ENCODE measurements around the gene RBM47.

RBM47 gene

DNA sequence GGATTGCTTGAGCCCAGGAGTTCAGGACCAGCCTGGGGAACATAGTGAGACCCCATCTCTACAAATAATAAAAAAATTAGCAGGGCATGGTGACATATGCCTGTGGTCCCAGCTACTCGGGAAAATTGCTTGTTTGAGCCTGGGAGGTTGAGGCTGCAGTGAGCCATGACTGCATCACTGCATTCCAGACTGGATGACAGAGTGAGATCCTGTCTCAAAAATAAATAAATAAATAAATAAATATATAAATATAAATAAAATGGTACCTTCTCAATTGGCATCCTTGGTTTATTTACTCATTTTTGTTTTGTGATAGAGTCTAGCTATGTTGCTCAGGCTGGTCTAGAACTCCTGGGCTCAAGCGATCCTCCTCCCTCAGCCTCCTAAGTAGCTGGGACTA is 150.3 kb downstream of the RBM47 start:
- H3K4me3 ChIP-seq (ENCODE audit: low read length), result no peak overlapping the region
- peak; percentile 22 for DNase-seq (ENCODE audit: low read depth)
- no peak for TF ChIP-seq CTCF (IDR thresholded peaks at IDR 0.05; ENCODE audit: insufficient read depth, low read depth, low read length, missing control alignments)

DNA sequence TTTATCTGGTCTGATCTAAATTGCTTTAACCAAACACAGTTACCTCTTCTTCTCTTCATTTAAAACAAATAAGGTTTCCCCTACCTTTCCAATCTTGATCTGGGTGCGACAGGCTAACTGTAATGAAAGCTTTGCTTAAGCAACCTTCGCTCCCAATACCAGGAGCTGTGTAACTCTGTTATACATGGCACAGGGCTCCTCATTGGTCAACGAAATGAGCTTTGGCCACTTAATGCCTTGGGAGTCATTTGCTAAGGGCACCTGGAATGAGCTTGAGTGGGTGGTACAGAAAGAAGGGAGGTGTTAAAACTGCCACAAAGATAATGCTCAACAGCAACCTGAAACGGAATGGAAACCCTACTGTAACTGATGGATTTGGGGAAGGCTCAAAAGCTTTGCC is 154.1 kb downstream of the RBM47 start:
- TF ChIP-seq CTCF (IDR thresholded peaks at IDR 0.05; ENCODE audit: insufficient read depth, low read depth, low read length, missing control alignments), result no peak
- H3K4me3 ChIP-seq (ENCODE audit: low read length), result no peak overlapping the region
- DNase-seq (ENCODE audit: low read depth), result no peak

GRCh38 chr4:40473578-40474388 is 155.9 kb downstream of the RBM47 start:
- no peak for DNase-seq (ENCODE audit: low read depth)
- no peak overlapping the region for H3K4me3 ChIP-seq (ENCODE audit: low read length)
- no peak for TF ChIP-seq CTCF (IDR thresholded peaks at IDR 0.05; ENCODE audit: insufficient read depth, low read depth, low read length, missing control alignments)

DNA sequence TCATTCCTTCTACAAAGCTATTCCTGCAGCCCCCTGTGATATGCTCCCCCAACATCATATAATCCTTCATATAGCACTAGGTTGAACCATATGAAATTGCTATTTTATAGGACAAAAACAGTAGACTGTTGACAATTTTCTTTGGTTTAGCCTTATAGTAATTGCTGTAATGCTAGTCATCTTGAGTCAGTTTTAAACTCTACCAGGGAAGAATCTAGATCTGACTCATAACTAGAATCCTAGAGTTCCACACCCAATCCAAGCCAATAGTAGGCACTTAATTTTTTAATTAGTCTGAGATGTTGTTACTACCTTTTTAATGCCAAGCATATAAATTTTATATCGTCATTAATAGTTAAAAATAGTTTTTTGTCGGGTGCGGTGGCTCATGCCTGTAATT is 157.7 kb downstream of the RBM47 start:
- no peak overlapping the region for H3K4me3 ChIP-seq (ENCODE audit: low read length)
- DNase-seq (ENCODE audit: low read depth), result peak; percentile 65
- no peak for TF ChIP-seq CTCF (IDR thresholded peaks at IDR 0.05; ENCODE audit: insufficient read depth, low read depth, low read length, missing control alignments)

DNA sequence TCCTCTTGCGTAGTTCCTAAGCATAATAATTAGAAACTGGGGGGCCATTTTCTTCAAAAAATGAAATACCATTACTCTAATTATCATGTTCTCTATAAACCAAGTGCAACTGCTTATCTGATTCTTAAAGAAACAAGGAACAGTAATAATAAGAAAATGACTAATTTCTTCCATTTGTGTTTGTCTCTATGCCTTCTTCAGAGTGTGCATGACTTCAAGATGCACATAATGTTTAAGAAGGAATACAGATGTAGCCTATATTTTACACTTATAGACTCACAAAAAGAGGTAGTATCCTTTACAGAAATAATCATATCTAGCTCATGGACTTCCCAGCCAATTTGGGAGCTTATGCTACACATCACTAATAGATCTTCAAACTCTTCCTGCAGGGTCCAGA is 162.9 kb downstream of the RBM47 start:
- no peak for DNase-seq (ENCODE audit: low read depth)
- no peak for TF ChIP-seq CTCF (IDR thresholded peaks at IDR 0.05; ENCODE audit: insufficient read depth, low read depth, low read length, missing control alignments)
- H3K4me3 ChIP-seq (ENCODE audit: low read length), result no peak overlapping the region

GRCh38 chr4:40462326-40462725 is 167.3 kb downstream of the RBM47 start:
- no peak for TF ChIP-seq CTCF (IDR thresholded peaks at IDR 0.05; ENCODE audit: insufficient read depth, low read depth, low read length, missing control alignments)
- H3K4me3 ChIP-seq (ENCODE audit: low read length), result no peak overlapping the region
- DNase-seq (ENCODE audit: low read depth), result no peak

GRCh38 chr4:40461879-40462278 is 167.8 kb downstream of the RBM47 start:
- no peak for DNase-seq (ENCODE audit: low read depth)
- no peak for TF ChIP-seq CTCF (IDR thresholded peaks at IDR 0.05; ENCODE audit: insufficient read depth, low read depth, low read length, missing control alignments)
- no peak overlapping the region for H3K4me3 ChIP-seq (ENCODE audit: low read length)

Measured in epithelial cell of esophagus (primary cell).